ENCODE data around the gene APOBEC3H. TPM values are rescaled to one million over a fixed set of nuclear protein-coding genes. Genes with fewer than 3 reads are reported as not detected.
A peak's percentile ranks its signal among the peaks of the same experiment; 100 is the strongest.

Gene APOBEC3H
- total RNA-seq, 1 donor, result not detected

- Histone ChIP-seq H3K4me3 (ENCODE audit: insufficient read depth, low read length) (no peak overlapping the region), H4K20me1 (ENCODE audit: insufficient read depth, low read length) (no peaks in the 10 kb centered on the region), H3K9me3 (ENCODE audit: low read depth, low read length) (no peaks in the 10 kb centered on the region), H3K27me3 (ENCODE audit: insufficient read depth, low read length) (no peaks in the 10 kb centered on the region), H2AFZ (ENCODE audit: low read length) (no peak overlapping the region), H3K4me1 (ENCODE audit: insufficient read depth, low read length) (peaks cover 15% of the 10 kb centered on the region), H3K36me3 (ENCODE audit: insufficient read depth, low read length) (no peaks in the 10 kb centered on the region), H3K4me2 (ENCODE audit: insufficient read depth, low read length) (no peak overlapping the region), H3K79me2 (ENCODE audit: insufficient read depth, low read length) (no peaks in the 10 kb centered on the region), H3K27ac (ENCODE audit: low read depth, low read length) (no peak overlapping the region)
- DNase-seq (ENCODE audit: insufficient read length, low spot score, missing footprints), result peak; percentile 66
- no peak for TF ChIP-seq CTCF (IDR thresholded peaks at IDR 0.05; ENCODE audit: extremely low read depth, low read depth, low read length)
These were observed 45.1 kb downstream of the APOBEC3H start for GRCh38 chr22:39142088-39142680.

- peak overlapping the region; percentile 95 for H2AFZ ChIP-seq (ENCODE audit: low read length)
These were observed 47.2 kb downstream of the APOBEC3H start for GRCh38 chr22:39144101-39144767.

GRCh38 chr22:39146256-39147101, 49.4 kb downstream of the APOBEC3H start:
- peak overlapping the region; percentile 73 for H2AFZ ChIP-seq (ENCODE audit: low read length)
- H4K20me1 ChIP-seq (ENCODE audit: insufficient read depth, low read length), result peaks cover 4% of the 10 kb centered on the region
- H3K4me3 ChIP-seq (ENCODE audit: insufficient read depth, low read length), result peak overlapping the region; percentile 91
- no peaks in the 10 kb centered on the region for H3K9me3 ChIP-seq (ENCODE audit: low read depth, low read length)
- no peak overlapping the region for H3K27ac ChIP-seq (ENCODE audit: low read depth, low read length)
- H3K4me1 ChIP-seq (ENCODE audit: insufficient read depth, low read length), result peaks cover 15% of the 10 kb centered on the region
- no peaks in the 10 kb centered on the region for H3K79me2 ChIP-seq (ENCODE audit: insufficient read depth, low read length)
- DNase-seq (ENCODE audit: insufficient read length, low spot score, missing footprints), result peak; percentile 79
- H3K27me3 ChIP-seq (ENCODE audit: insufficient read depth, low read length), result no peaks in the 10 kb centered on the region
- no peak for TF ChIP-seq CTCF (IDR thresholded peaks at IDR 0.05; ENCODE audit: extremely low read depth, low read depth, low read length)
- peak overlapping the region; percentile 83 for H3K4me2 ChIP-seq (ENCODE audit: insufficient read depth, low read length)
- H3K36me3 ChIP-seq (ENCODE audit: insufficient read depth, low read length), result no peaks in the 10 kb centered on the region

More at GRCh38 chr22:39144101-39144767, 47.2 kb downstream of the APOBEC3H start:
- H3K79me2 ChIP-seq (ENCODE audit: insufficient read depth, low read length), result no peaks in the 10 kb centered on the region
- TF ChIP-seq CTCF (IDR thresholded peaks at IDR 0.05; ENCODE audit: extremely low read depth, low read depth, low read length), result no peak
- DNase-seq (ENCODE audit: insufficient read length, low spot score, missing footprints), result peak; percentile 98
- H3K4me1 ChIP-seq (ENCODE audit: insufficient read depth, low read length), result peaks cover 15% of the 10 kb centered on the region
- H3K27ac ChIP-seq (ENCODE audit: low read depth, low read length), result no peak overlapping the region
- H3K27me3 ChIP-seq (ENCODE audit: insufficient read depth, low read length), result no peaks in the 10 kb centered on the region
- H3K4me2 ChIP-seq (ENCODE audit: insufficient read depth, low read length), result peak overlapping the region; percentile 99
- no peaks in the 10 kb centered on the region for H3K36me3 ChIP-seq (ENCODE audit: insufficient read depth, low read length)
- peak overlapping the region; percentile 91 for H3K4me3 ChIP-seq (ENCODE audit: insufficient read depth, low read length)
- no peaks in the 10 kb centered on the region for H3K9me3 ChIP-seq (ENCODE audit: low read depth, low read length)
- no peaks in the 10 kb centered on the region for H4K20me1 ChIP-seq (ENCODE audit: insufficient read depth, low read length)

Measured in osteoblast (primary cell).